ENCODE measurements around the gene CAV1.

- TF ChIP-seq CTCF (conservative IDR thresholded peaks at IDR 0.05) (no peak), ZFX (IDR thresholded peaks at IDR 0.05) (no peak)
Measured at GRCh38 chr7:116516324-116516723, 8.5 kb upstream of the CAV1 start.
